GM12878 (cell line): ENCODE results near the gene GALNT15. TPM values are rescaled to one million over a fixed set of nuclear protein-coding genes. Genes with fewer than 3 reads are reported as not detected.

Source experiments
- ATAC-seq: fragments of 200-7000 bp; cut with Tn5 transposase; 3 replicates; pipeline ENCODE4 v1.9.1; 2020; ENCODE audit warnings: mild to moderate bottlenecking, moderate library complexity
- BruUV-seq: library from RNA; stranded (reverse); fragments of 400-500 nt; replicated peaks from 2 replicates; lab custom pipeline; 2021; lab: Mats Ljungman, UMichigan
- CTCF ChIA-PET: fragments of 300-600 bp; sonication (Branson Sonifier 250); formaldehyde crosslinking; extraction: SDS; loops from one replicate; lab custom pipeline; 2021; ENCODE audit warnings: inconsistent platforms; lab: Yijun Ruan, JAX
- POLR2A ChIA-PET: fragments of 350-600 bp; formaldehyde crosslinking; extraction: SDS; loops from one replicate; lab custom pipeline; 2021; ENCODE audit warnings: inconsistent platforms; lab: Charles Lee
- RAD21 ChIA-PET: fragments of 300-600 bp; sonication (Branson Sonifier 250); formaldehyde crosslinking; loops from one replicate; lab custom pipeline; 2023; ENCODE audit warnings: antibody characterized with exemption; ENCODE audit not compliant: unreplicated experiment; lab: Charles Lee
- SMC1A ChIA-PET: fragments of 300-600 bp; sonication (Branson Sonifier 250); formaldehyde crosslinking; loops from one replicate; lab custom pipeline; 2023; ENCODE audit not compliant: unreplicated experiment, uncharacterized antibody; lab: Charles Lee
- DNase-seq: peaks from one replicate; pipeline ENCODE4 v3.0.0-alpha.2; 2011; ENCODE audit warnings: low read depth, low spot score
- FAIRE-seq: peaks from 3 replicates; lab custom pipeline; 2011; peaks lifted over from hg19 to GRCh38; lab: Jason Lieb, UNC
- H2AFZ ChIP-seq: 2 replicates; pipeline ENCODE4 v1.6.0; 2011; ENCODE audit warnings: low read depth, low read length, control low read depth; ENCODE audit not compliant: control insufficient read depth
- H3K27ac ChIP-seq: 2 replicates; pipeline ENCODE4 v1.5.1; 2011; ENCODE audit warnings: control low read depth; ENCODE audit not compliant: control insufficient read depth, insufficient read depth
- H3K27me3 ChIP-seq, 2 experiments: replicated peaks in 1 of 2; 2 replicates each; pipeline versions ENCODE4 v1.6.0 to v1.6.1; 2011; ENCODE audit warnings: low read length in 1 of 2; ENCODE audit not compliant: control insufficient read depth in 2 of 2, insufficient read depth in 2 of 2
- H3K36me3 ChIP-seq, 2 experiments: 2 replicates each; pipeline ENCODE4 v1.5.1; 2011; ENCODE audit warnings: low read length in 1 of 2; ENCODE audit not compliant: control insufficient read depth in 2 of 2, insufficient read depth in 2 of 2
- H3K4me1 ChIP-seq: 2 replicates; pipeline ENCODE4 v1.6.1; 2011; ENCODE audit warnings: mild to moderate bottlenecking, low read length, moderate library complexity, mixed read lengths; ENCODE audit not compliant: control insufficient read depth, insufficient read depth
- H3K4me2 ChIP-seq: 2 replicates; pipeline ENCODE4 v1.6.0; 2011; ENCODE audit warnings: control low read depth; ENCODE audit not compliant: control insufficient read depth, insufficient read depth
- H3K4me3 ChIP-seq: fragments of 200-600 bp; sonication (generic); 2 replicates; pipeline ENCODE4 v1.5.1; 2016
- H3K79me2 ChIP-seq: 2 replicates; pipeline ENCODE4 v1.6.0; 2011; ENCODE audit warnings: low read length; ENCODE audit not compliant: control insufficient read depth, insufficient read depth
- H3K9ac ChIP-seq: 2 replicates; pipeline ENCODE4 v1.8.0; 2011; ENCODE audit warnings: low read length, control low read depth, mixed read lengths; ENCODE audit not compliant: control insufficient read depth, insufficient read depth
- H3K9me3 ChIP-seq: replicated peaks from 3 replicates; pipeline ENCODE4 v1.5.1; 2011; ENCODE audit warnings: mild to moderate bottlenecking, low read length; ENCODE audit not compliant: control insufficient read depth, insufficient read depth
- H4K20me1 ChIP-seq: 2 replicates; pipeline ENCODE4 v1.6.0; 2011; ENCODE audit not compliant: control insufficient read depth, insufficient read depth
- CBX5 ChIP-seq: sonication (generic); IDR thresholded peaks from 2 replicates; pipeline ENCODE4 v1.6.1; 2016; ENCODE audit warnings: low read depth, moderate library complexity, mild to moderate bottlenecking, inconsistent platforms
- IRF4 ChIP-seq: IDR thresholded peaks from 2 replicates; pipeline ENCODE4 v1.6.1; 2011; ENCODE audit warnings: low read depth, low read length
- KAT2A ChIP-seq: conservative IDR thresholded peaks from 2 replicates; pipeline ENCODE4 v1.6.1; 2011; ENCODE audit warnings: low read depth, low read length; ENCODE audit not compliant: control insufficient read depth
- MYC ChIP-seq: IDR thresholded peaks from 2 replicates; pipeline ENCODE4 v1.6.1; 2011; ENCODE audit warnings: mild to moderate bottlenecking, low read length, moderate library complexity, inconsistent platforms; ENCODE audit not compliant: insufficient read depth, insufficient replicate concordance, insufficient read length, severe bottlenecking
- NR2C1 ChIP-seq: fragments of 450-650 bp; IDR thresholded peaks from 2 replicates; pipeline ENCODE4 v1.6.1; 2017; ENCODE audit warnings: antibody characterized with exemption, mild to moderate bottlenecking, moderate library complexity
- PAX8 ChIP-seq: fragments of 450-650 bp; IDR thresholded peaks from 2 replicates; pipeline ENCODE4 v1.6.1; 2017; ENCODE audit warnings: mild to moderate bottlenecking, moderate library complexity
- PBX3 ChIP-seq: IDR thresholded peaks from 2 replicates; pipeline ENCODE4 v1.6.1; 2011; ENCODE audit warnings: mild to moderate bottlenecking, low read depth, low read length, moderate library complexity; ENCODE audit not compliant: insufficient replicate concordance
- RAD51 ChIP-seq: fragments of 450-650 bp; IDR thresholded peaks from 2 replicates; pipeline ENCODE4 v1.6.1; 2016; ENCODE audit warnings: moderate library complexity, mild to moderate bottlenecking, inconsistent platforms
- SMARCA5 ChIP-seq: fragments of 450-650 bp; IDR thresholded peaks from 2 replicates; pipeline ENCODE4 v1.6.1; 2017; ENCODE audit warnings: mild to moderate bottlenecking
- SREBF1 ChIP-seq: IDR thresholded peaks from 2 replicates; pipeline ENCODE4 v1.6.1; 2012; ENCODE audit warnings: mild to moderate bottlenecking, low read length
- STAT1 ChIP-seq: fragments of 450-650 bp; conservative IDR thresholded peaks from 2 replicates; pipeline ENCODE4 v1.6.1; 2014; ENCODE audit warnings: antibody characterized with exemption, mild to moderate bottlenecking
- STAT3 ChIP-seq: IDR thresholded peaks from 2 replicates; pipeline ENCODE4 v1.6.1; 2011; ENCODE audit warnings: low read depth, low read length, improper control_type of control experiment
- USF1 ChIP-seq: IDR thresholded peaks from 2 replicates; pipeline ENCODE4 v1.6.1; 2011; ENCODE audit warnings: borderline replicate concordance, low read depth, mild to moderate bottlenecking, moderate library complexity, mixed read lengths, low read length; ENCODE audit not compliant: insufficient read depth; ENCODE audit errors: extremely low read length
- ZNF207 ChIP-seq: fragments of 450-650 bp; IDR thresholded peaks from 2 replicates; pipeline ENCODE4 v1.6.1; 2014; ENCODE audit warnings: antibody characterized with exemption, mild to moderate bottlenecking, borderline replicate concordance
- ZNF217 ChIP-seq: fragments of 450-650 bp; IDR thresholded peaks from 2 replicates; pipeline ENCODE4 v1.6.1; 2017; ENCODE audit warnings: antibody characterized with exemption, mild to moderate bottlenecking
- ZNF274 ChIP-seq: IDR thresholded peaks from one replicate; pipeline ENCODE4 v1.8.0; 2011; ENCODE audit not compliant: insufficient read length, insufficient read depth
- WGBS: methylation state at CpG from one replicate; pipeline ENCODE4 v1.1.6; 2016; ENCODE audit warnings: low lambda C conversion rate; ENCODE audit not compliant: insufficient replicate concordance, insufficient coverage; ENCODE audit errors: missing lambda C conversion rate; 5-methylcytosine and 5-hydroxymethylcytosine counted together
- in situ Hi-C: fragments of 300-500 bp; cut with MboI; formaldehyde crosslinking; loops from 9 replicates; pipeline ENCODE4 v1.14.3; 2018; ENCODE audit warnings: mixed read lengths
- intact Hi-C: fragments of 100-400 bp; cut with micrococcal nuclease; formaldehyde crosslinking; loops from one replicate; pipeline ENCODE4 v1.14.2; 2022; ENCODE audit not compliant: unreplicated experiment
- polyA plus RNA-seq, 11 experiments: library from polyadenylated mRNA; depleted of rRNA in 4 of 11; unstranded in 6 of 11; stranded (reverse) in 5 of 11; fragments of >200 nt; fragmentation: Nextera tagmentation in 4 of 11; fragmentation: Illumina TruSeq in 1 of 11; extraction: Ambion mirVana in 4 of 11; extraction: Trizol in 1 of 11; gene quantifications; 1 replicate in 1 of 11; 2 replicates in 10 of 11; pipeline versions ENCODE4 v1.2.1 to v1.2.3, GENCODE V29; 2011 to 2016; ENCODE audit warnings: inconsistent platforms in 2 of 11, missing spikeins in 2 of 11, low read depth in 1 of 11
- total RNA-seq, 4 experiments: library from RNA; depleted of rRNA in 3 of 4; stranded (reverse); fragments of >200 nt in 3 of 4; fragmentation: Illumina TruSeq in 1 of 4; extraction: Trizol in 1 of 4; gene quantifications; 2 replicates each; pipeline versions ENCODE4 v1.2.1 to v1.2.3, GENCODE V29; 2013 to 2021

The GALNT15 gene
- total and polyA plus RNA-seq, 10 of the 15 experiments (the other 5 are each of a cell fraction or from before 2014, with no cell fraction given), result 0.03 to 0.05 TPM; not detected in 8

- 40% methylated on average over 2 of the region's 2 CpGs for WGBS
- H4K20me1 ChIP-seq, result no peaks in the 10 kb centered on the region
- no peaks in the 10 kb centered on the region for H3K79me2 ChIP-seq
- no peaks in the 10 kb centered on the region for H3K4me1 ChIP-seq
- H3K27me3 ChIP-seq, result peaks cover 0 to 3% of the 10 kb centered on the region in 2 experiments; a peak in 2 of 4 replicates
- no peak for FAIRE-seq
- H3K27ac ChIP-seq, result no peak overlapping the region
- in situ Hi-C loops, result loop anchor here (5.0 to 10.0 kb wide), 2 partner anchors 126 to 359 kb away; no protein-coding TSS in a partner anchor
- no peak overlapping the region for H2AFZ ChIP-seq
- POLR2A ChIA-PET, result no interaction called here
- no peak overlapping the region for H3K9ac ChIP-seq
- no peaks in the 10 kb centered on the region for H3K36me3 ChIP-seq
- no peak for TF ChIP-seq NR2C1
- TF ChIP-seq, all 136 proteins: peak for 0
- no TSS peak for BruUV-seq
- intact Hi-C loops, result loop anchor here (10.0 kb wide), 1 partner anchor 536 kb away; no protein-coding TSS in a partner anchor
- SMC1A ChIA-PET, result interaction anchor here (1.6 kb wide), 1 partner anchor 122 kb away, joined by 4 read pairs; no protein-coding TSS in a partner anchor
- CTCF ChIA-PET, result interaction anchor here (1.0 to 1.2 kb wide), 3 partner anchors 9 to 172 kb away, joined by 3 read pairs; no protein-coding TSS in a partner anchor
- RAD21 ChIA-PET, result no interaction called here
- DNase-seq (no peak), ATAC-seq (no peak)
- H3K9me3 ChIP-seq, result no peaks in the 10 kb centered on the region
- H3K4me2 ChIP-seq, result no peak overlapping the region
- no peak overlapping the region for H3K4me3 ChIP-seq
These were observed 3.5 kb upstream of the GALNT15 start for GRCh38 chr3:16171009-16171408.

- Histone ChIP-seq H3K4me2 (no peak overlapping the region), H3K79me2 (no peaks in the 10 kb centered on the region), H3K27ac (no peak overlapping the region), H3K9ac (no peak overlapping the region), H3K9me3 (no peaks in the 10 kb centered on the region), H3K4me1 (no peaks in the 10 kb centered on the region), H4K20me1 (no peaks in the 10 kb centered on the region), H3K36me3 (no peaks in the 10 kb centered on the region), H3K27me3 (peaks cover 0 to 3% of the 10 kb centered on the region in 2 experiments; a peak in 2 of 4 replicates), H2AFZ (no peak overlapping the region), H3K4me3 (no peak overlapping the region)
- CTCF ChIA-PET, result interaction anchor here (1.0 kb wide), 1 partner anchor 173 kb away, joined by 3 read pairs; no protein-coding TSS in a partner anchor
- intact Hi-C loops (loop anchor here (10.0 kb wide), 1 partner anchor 537 kb away; no protein-coding TSS in a partner anchor), in situ Hi-C loops (loop anchor here (5.0 to 10.0 kb wide), 2 partner anchors 127 to 360 kb away; no protein-coding TSS in a partner anchor)
- ATAC-seq, result no peak
- POLR2A ChIA-PET, result no interaction called here
- RAD21 ChIA-PET, result no interaction called here
- WGBS, result 0% methylated on average over 1 of the region's 1 CpG
- SMC1A ChIA-PET, result interaction anchor here (1.6 kb wide), 1 partner anchor 123 kb away, joined by 4 read pairs; no protein-coding TSS in a partner anchor
- BruUV-seq, result no TSS peak
- no peak for DNase-seq
- FAIRE-seq, result no peak
- TF ChIP-seq SMARCA5, result no peak
- no peak for TF ChIP-seq MYC
- no peak for TF ChIP-seq PAX8
- TF ChIP-seq STAT1, result no peak
- TF ChIP-seq RAD51, result no peak
- no peak for TF ChIP-seq USF1
- TF ChIP-seq KAT2A, result no peak
- no peak for TF ChIP-seq ZNF217
- no peak for TF ChIP-seq IRF4
- no peak for TF ChIP-seq PBX3
- no peak for TF ChIP-seq ZNF207
- TF ChIP-seq STAT3, result no peak
- TF ChIP-seq CBX5, result no peak
- TF ChIP-seq SREBF1, result no peak
- no peak for TF ChIP-seq ZNF274
These were observed 2.7 kb upstream of the GALNT15 start for GRCh38 chr3:16171825-16172224.
